HL-60 (cell line): ENCODE results near the gene IL11RA.

Experiments
- CTCF ChIP-seq: IDR thresholded peaks from one replicate; pipeline ENCODE4 v1.5.1; 2011; ENCODE audit warnings: low read length, control low read depth, inconsistent platforms; ENCODE audit not compliant: insufficient read depth
- GABPA ChIP-seq: IDR thresholded peaks from 2 replicates; pipeline ENCODE4 v1.6.1; 2012; ENCODE audit warnings: low read depth
- POLR2AphosphoS5 ChIP-seq: IDR thresholded peaks from 2 replicates; pipeline ENCODE4 v1.6.1; 2012; ENCODE audit warnings: low read depth
- REST ChIP-seq: IDR thresholded peaks from 2 replicates; pipeline ENCODE4 v1.6.1; 2012; ENCODE audit warnings: low read depth; ENCODE audit not compliant: insufficient replicate concordance
- SPI1 ChIP-seq: IDR thresholded peaks from 2 replicates; pipeline ENCODE4 v1.6.1; 2012; ENCODE audit warnings: low read depth, mild to moderate bottlenecking, borderline replicate concordance

- no peak for TF ChIP-seq CTCF
- TF ChIP-seq REST: no peak
- TF ChIP-seq POLR2AphosphoS5: no peak
- TF ChIP-seq GABPA: no peak
- no peak for TF ChIP-seq SPI1
Measured at GRCh38 chr9:34650816-34651215, 1.2 kb upstream of the IL11RA start.
